ENCODE measurements around the gene PPFIA4. TPM values are rescaled to one million over a fixed set of nuclear protein-coding genes. Genes with fewer than 3 reads are reported as not detected.

PPFIA4 gene
- total and polyA plus RNA-seq, 8 donors: 0.29 to 2.2 (median 0.89) TPM; not detected in 1

GRCh38 chr1:203045821-203046594 is 19.7 kb downstream of the PPFIA4 start:
- 74 to 86% (median 83%) methylated on average over 16 of the region's 16 CpGs for WGBS, 5 donors
- Histone ChIP-seq H3K4me3 (no peak overlapping the region), H3K27me3 (peaks cover 0 to 25% (median 4%) of the 10 kb centered on the region in 3 donors), H3K36me3 (no peaks in the 10 kb centered on the region), H3K9me3 (no peaks in the 10 kb centered on the region), H3K4me1 (peaks cover 0 to 6% (median 2%) of the 10 kb centered on the region in 4 donors), H3K27ac (no peak overlapping the region)
- no peak for TF ChIP-seq EP300 (IDR thresholded peaks at IDR 0.05)
- peak in 1 of 2 donors; percentile 57 for DNase-seq
- intact Hi-C loops (cut with DNase I; ENCODE audit: low total_unique reads): no loop called here

DNA sequence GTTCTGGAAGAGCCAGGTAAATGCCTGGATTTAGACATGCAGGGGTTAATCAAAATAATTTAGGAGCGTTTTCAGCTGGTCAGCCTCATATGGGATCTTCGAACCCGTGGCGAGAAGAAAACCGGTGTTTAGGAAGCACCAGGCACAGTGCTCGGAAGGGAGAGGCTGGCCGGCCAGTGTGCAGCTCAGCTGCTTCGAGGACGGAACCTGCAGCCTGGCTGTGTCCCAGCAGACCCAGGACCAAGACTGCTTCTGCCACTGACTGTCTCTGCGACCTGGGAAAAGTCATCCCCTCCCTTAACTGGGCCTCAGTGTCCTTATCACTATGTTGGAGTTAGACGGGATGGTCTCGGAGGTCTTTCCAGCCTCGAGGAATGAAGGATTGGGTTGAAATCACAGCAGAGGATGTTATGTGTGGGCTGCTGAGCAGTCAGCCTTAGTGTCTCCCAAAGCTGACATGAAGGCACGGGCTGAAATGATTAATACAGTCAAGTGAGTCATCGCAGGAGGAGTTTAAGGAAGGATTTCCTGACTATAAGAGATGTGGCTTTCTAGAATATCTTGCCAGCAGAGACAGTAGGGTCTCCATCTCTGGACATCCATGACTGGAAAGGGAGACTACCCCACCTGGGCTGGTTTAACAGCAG is 20.8 kb downstream of the PPFIA4 start:
- peaks cover 0 to 31% (median 4%) of the 10 kb centered on the region in 3 donors for H3K27me3 ChIP-seq
- no peaks in the 10 kb centered on the region for H3K36me3 ChIP-seq
- intact Hi-C loops (cut with DNase I; ENCODE audit: low total_unique reads): no loop called here
- no peak overlapping the region for H3K4me3 ChIP-seq
- peak in 1 of 2 donors; percentile 67 for DNase-seq
- WGBS, 5 donors: 59 to 67% (median 62%) methylated on average over 15 of the region's 15 CpGs
- H3K27ac ChIP-seq: no peak overlapping the region
- H3K4me1 ChIP-seq: peaks cover 0 to 6% (median 2%) of the 10 kb centered on the region in 4 donors
- TF ChIP-seq, protein P1, sequence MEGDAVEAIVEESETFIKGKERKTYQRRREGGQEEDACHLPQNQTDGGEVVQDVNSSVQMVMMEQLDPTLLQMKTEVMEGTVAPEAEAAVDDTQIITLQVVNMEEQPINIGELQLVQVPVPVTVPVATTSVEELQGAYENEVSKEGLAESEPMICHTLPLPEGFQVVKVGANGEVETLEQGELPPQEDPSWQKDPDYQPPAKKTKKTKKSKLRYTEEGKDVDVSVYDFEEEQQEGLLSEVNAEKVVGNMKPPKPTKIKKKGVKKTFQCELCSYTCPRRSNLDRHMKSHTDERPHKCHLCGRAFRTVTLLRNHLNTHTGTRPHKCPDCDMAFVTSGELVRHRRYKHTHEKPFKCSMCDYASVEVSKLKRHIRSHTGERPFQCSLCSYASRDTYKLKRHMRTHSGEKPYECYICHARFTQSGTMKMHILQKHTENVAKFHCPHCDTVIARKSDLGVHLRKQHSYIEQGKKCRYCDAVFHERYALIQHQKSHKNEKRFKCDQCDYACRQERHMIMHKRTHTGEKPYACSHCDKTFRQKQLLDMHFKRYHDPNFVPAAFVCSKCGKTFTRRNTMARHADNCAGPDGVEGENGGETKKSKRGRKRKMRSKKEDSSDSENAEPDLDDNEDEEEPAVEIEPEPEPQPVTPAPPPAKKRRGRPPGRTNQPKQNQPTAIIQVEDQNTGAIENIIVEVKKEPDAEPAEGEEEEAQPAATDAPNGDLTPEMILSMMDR (IDR thresholded peaks at IDR 0.05): no peak
- TF ChIP-seq POLR2A (IDR thresholded peaks at IDR 0.05) (no peak), POLR2AphosphoS5 (IDR thresholded peaks at IDR 0.05) (no peak), EP300 (IDR thresholded peaks at IDR 0.05) (no peak)
- no peaks in the 10 kb centered on the region for H3K9me3 ChIP-seq

DNA sequence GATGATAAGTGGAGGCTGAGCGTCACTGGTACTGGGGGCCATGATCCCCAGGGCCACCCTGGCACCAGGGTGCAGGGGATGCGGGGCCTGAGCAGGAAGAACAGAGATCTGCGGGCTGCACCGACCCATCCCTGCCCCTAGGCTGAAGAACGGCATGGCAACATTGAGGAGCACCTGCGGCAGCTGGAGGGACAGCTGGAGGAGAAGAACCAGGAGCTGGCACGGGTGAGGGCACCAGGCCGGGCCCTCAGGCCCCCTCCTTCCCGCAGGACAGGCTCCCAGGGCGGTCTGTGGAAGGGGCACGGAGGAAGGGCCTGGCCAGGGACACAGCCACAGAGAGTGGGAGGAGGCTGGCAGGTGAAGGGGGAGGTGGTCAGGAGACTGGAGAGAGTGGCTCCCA is 21.8 kb downstream of the PPFIA4 start:
- DNase-seq: no peak
- H3K4me1 ChIP-seq: peaks cover 0 to 6% (median 2%) of the 10 kb centered on the region in 4 donors
- no peaks in the 10 kb centered on the region for H3K36me3 ChIP-seq
- no peak for TF ChIP-seq POLR2A (IDR thresholded peaks at IDR 0.05)
- no peak for TF ChIP-seq POLR2AphosphoS5 (IDR thresholded peaks at IDR 0.05)
- TF ChIP-seq, protein P1 (IDR thresholded peaks at IDR 0.05): no peak
- TF ChIP-seq EP300 (IDR thresholded peaks at IDR 0.05): no peak
- intact Hi-C loops (cut with DNase I; ENCODE audit: low total_unique reads): no loop called here
- peaks cover 0 to 34% (median 4%) of the 10 kb centered on the region in 3 donors for H3K27me3 ChIP-seq
- 83 to 92% (median 87%) methylated on average over 10 to 11 of the region's 11 CpGs for WGBS, 5 donors
- no peak overlapping the region for H3K27ac ChIP-seq
- H3K9me3 ChIP-seq: no peaks in the 10 kb centered on the region
- no peak overlapping the region for H3K4me3 ChIP-seq

GRCh38 chr1:203048555-203049051 is 22.3 kb downstream of the PPFIA4 start:
- Histone ChIP-seq H3K27me3 (peaks cover 0 to 37% (median 4%) of the 10 kb centered on the region in 3 donors), H3K4me3 (no peak overlapping the region), H3K36me3 (no peaks in the 10 kb centered on the region), H3K9me3 (no peaks in the 10 kb centered on the region), H3K4me1 (peaks cover 0 to 6% (median 2%) of the 10 kb centered on the region in 4 donors), H3K27ac (no peak overlapping the region)
- DNase-seq: peak in 1 of 2 donors; percentile 77
- intact Hi-C loops (cut with DNase I; ENCODE audit: low total_unique reads): no loop called here
- TF ChIP-seq POLR2A (IDR thresholded peaks at IDR 0.05): no peak
- TF ChIP-seq EP300 (IDR thresholded peaks at IDR 0.05): no peak
- no peak for TF ChIP-seq POLR2AphosphoS5 (IDR thresholded peaks at IDR 0.05)
- TF ChIP-seq, protein P1 (IDR thresholded peaks at IDR 0.05): no peak
- WGBS, 5 donors: 38 to 75% (median 54%) methylated on average over 13 to 23 of the region's 23 CpGs
